HG02642 (cell line): Measurements from ENCODE around the gene TINCR.

Source experiments
- ATAC-seq: cut with Tn5 transposase; IDR thresholded peaks from one replicate; pipeline ENCODE4 v1.9.1; 2021; ENCODE audit warnings: mild to moderate bottlenecking; ENCODE audit not compliant: unreplicated experiment, poor library complexity

TINCR gene

GRCh38 chr19:5590151-5590864 is 22.6 kb upstream of the TINCR start:
- ATAC-seq = no peak

- no peak for ATAC-seq
Observed at GRCh38 chr19:5588906-5589676, 21.3 kb upstream of the TINCR start.

DNA sequence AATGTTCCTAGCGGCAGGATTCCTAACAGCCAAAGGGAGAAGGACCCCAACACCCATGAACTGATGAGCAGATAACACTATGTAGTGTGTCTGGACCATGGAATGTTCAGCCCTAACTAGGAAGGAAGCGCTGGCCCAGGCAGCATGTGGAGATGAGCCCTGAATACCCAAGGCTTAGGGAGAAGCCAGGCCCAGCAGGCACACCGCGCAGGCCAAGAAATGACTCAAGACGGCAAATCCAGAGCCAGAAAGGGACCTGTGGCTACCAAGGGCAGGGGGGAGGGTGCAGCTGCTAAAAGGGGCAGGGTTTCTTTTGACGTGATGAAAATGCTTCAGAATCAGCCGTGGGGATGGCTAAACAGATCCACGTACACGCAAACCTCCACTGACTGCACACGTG is 20.7 kb upstream of the TINCR start:
- no peak for ATAC-seq

DNA sequence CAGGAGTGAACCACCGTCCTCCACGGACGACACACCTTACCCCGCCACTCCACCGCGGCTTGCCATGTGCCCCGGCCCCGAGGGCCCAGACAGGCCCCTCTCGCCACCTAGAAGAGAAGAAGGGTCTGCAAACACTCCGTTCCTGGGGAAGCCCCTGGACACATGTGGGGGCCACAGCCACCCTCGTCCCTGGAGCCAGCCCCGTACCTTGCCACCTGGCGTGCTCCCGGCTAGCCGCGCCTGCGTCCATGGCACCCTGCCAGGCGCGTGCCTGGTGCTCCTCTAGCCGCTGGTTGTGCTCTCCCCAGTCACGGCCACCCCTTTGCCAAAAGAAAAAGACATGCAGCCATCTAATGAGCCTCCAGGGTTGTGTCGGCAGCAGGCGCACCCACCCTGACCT is 19.9 kb upstream of the TINCR start:
- ATAC-seq = no peak

DNA sequence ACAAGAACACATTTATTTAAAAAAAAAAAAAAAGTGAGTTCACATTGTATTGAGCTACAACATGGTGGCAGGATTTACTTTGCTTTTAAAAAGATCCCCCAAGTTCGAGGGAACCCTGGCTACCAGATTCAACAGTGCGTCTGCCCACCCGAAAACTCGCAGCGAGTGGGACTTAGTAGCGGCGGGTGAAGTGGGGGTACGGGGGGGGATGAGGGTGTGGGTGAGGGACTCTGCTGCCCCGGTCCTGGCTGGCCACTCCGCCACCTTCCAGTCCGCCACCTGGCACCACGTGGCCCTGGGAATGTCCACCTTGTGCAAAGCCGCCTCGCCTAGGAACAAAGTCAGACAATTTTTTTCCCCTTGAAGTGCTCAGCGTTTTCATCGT is 19.3 kb upstream of the TINCR start:
- no peak for ATAC-seq

DNA sequence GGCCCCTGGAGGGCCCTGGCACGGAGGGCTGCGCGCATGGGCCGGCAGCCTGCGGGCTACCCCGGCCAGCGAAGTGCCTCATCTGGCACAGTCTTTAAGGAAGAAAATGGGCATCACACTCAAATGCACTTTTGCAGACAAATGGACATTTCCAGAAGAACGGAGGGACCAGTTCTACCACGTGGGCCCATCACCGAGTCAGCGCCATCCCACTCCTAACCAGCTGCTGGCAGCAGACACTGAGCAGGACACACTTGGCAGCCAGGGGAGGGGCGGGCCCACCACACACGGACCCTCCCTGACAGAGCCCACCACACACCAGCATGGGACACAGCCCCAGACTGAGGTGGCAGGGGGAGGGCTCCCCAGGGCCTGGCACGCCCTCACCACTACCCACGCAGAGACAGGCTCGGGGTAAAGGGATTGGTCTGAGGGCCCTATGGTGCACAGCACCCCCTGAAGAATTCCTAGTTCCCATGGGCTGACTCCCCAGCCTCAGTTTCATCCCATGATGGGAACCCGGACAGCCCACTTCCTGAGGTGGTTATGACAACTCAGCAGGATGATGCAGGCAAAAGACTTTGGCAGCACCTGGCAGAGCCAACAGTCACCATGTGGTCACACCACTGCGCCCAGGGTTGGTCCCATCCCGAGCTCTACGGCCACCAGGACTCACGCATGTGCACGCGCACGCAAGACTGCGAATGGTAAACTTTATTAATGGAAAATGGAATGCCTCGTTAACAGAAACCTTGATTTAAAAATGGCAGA is 18.7 kb upstream of the TINCR start:
- no peak for ATAC-seq

DNA sequence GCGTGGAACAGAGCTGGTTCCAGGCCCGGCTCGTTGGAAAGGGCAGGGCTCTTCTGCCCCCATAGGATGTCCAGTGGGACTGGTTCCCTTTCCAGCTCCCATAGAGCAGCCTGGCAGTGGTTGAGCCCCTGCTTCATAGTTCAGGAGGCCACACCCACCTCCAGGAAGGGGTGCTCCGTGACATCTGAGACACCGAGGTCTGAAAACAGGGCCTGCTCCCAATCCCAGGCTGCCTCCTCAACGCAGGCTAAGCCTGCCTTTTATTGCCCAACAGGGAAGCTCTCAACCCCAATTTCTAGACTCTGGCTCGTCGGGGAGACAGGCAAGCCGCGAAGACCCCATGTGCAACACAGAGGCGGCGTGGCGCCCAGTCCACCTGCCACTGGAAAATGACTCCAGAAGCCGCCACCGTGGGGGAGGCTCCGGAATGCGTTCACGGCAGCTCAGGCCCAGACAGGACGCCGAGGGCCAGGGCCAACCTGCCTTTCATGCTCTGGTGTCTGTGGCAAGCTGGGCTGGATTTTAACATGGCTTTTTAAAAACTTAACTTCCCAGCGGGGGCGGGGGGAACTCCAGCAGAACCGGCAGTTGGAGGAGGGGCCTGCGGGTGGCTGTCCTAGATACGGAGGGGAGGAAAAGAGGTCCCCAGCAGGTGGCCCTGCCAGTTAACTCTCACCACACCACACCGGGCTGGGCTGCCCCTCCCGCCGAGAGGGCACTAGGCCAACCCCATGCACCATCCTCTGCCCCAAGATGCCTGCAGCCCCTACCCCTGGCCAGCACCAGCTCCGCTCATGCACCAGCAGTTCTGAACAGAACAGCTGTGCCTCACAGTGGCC is 17.9 kb upstream of the TINCR start:
- no peak for ATAC-seq

DNA sequence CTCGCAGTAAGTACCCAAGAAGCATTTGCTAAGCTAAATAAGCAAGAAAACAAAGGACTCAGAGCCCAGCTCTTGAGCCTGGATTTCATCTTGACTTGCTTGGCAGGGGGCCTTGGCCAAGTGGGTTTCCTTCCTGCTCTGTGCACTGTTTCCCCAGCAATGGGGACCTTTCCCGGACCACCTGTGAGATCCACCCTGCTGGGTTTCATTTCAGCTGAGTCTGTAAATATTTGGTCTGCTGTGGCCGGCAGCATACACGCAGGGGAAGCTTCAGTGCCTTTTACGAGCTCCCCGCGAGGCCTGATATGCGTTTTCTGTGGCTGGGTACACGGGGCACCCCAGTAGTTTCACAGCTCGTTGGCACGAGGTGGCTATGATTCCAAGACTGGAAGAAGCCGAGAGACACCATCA is 12.4 kb upstream of the TINCR start:
- ATAC-seq = no peak

GRCh38 chr19:5579697-5580096 is 11.9 kb upstream of the TINCR start:
- ATAC-seq = no peak

DNA sequence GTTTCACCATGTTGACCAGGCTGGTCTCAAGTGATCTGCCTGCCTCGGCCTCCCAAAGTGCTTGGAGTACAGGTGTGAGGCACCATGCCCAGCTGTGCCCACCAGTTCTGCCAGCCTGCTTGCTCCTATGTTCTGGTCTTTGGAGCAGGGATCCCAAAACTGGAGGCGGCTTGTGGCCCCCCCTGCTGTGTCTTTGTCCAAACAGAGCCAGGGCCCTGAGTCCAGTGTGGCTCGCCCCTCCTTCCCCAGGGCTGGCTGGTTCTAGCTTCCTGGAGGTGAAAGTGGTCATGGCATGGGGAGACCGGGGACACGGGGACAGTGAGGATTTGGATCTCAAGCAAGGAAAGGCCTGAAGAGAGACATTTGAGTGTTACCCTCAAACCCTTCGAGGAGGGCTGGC is 11.5 kb upstream of the TINCR start:
- ATAC-seq = no peak

DNA sequence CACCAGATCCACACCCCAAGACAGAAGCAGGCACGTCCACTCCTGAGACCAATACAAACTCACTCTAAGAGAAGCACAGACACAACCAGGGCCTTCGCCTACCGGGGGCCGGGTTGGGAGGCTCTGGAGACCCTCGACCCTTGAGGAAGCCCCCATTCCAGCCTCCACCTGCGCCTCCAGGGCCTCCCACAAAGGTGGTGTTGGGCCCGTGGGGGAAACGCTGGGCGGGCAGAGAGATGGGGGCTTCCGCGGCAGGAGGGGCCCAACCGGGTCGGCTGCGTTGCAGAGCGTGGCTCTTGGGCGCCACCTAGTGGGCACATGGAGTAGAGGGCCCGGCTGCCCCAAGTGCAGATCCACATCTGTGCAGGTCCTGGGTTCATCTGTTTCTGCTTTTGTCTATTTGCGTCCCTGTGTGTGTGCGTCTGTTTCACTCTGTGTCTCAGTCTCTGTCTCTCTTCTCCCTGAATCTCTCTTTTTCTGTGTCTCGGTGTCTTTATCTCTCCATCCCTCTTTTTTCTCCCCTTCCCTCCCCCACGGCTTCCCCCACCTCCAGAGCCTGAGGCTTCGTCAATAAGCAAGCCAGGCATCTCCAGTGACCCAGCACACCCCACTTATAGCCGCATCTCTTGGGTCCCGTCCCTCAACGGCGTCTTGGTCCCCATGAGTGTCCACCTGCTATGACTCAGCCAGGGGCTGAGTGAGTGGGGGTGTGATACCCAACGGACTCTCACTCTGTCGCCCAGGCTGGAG is 10.5 kb upstream of the TINCR start:
- ATAC-seq = no peak

GRCh38 chr19:5575590-5575989 is 7.8 kb upstream of the TINCR start:
- ATAC-seq = no peak

- ATAC-seq = no peak
Observed at GRCh38 chr19:5572556-5573286, 5.0 kb upstream of the TINCR start.

DNA sequence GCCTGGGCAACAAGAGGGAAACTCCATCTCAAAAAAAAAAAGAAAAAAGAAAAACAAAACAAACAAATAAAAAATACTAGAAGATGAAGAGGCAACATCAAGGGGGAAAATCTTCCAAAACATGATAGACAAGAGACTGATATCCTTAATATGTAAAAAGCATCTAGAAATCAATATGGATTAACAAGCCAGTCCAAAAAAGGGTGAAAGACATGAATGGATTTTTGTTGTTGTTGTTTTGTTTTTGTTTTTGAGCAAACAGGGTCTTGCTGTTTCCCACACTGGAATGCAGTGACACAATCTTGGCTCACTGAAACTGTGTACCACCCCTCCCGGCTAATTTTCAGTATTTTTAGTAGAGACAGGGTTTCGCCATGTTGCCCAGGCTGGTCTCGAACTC is 4.0 kb upstream of the TINCR start:
- ATAC-seq = no peak

DNA sequence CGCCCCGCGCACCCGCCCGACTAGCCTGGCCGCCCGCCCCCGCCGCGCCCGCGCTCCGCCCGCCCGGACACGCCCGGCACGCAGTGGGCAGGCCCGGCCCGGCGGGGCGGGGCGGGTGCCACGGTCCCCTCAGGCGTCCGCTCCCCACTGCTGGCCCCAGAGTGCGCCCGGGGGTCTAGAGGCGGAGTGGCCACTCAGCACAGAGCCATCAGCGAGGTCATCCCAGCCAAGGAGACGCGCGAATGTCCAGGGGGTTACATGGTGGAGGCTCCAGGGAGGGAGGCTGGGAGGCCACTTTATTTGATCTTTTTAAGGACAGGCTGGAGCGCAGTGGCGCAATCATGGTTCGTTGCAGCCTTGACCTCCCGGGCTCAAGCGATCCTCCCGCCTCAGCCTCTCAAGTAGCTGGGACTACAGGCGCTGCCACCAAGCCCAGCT is 236 bp upstream of the TINCR start:
- no peak for ATAC-seq

GRCh38 chr19:5564930-5565329 is 2.8 kb downstream of the TINCR start:
- ATAC-seq = no peak

DNA sequence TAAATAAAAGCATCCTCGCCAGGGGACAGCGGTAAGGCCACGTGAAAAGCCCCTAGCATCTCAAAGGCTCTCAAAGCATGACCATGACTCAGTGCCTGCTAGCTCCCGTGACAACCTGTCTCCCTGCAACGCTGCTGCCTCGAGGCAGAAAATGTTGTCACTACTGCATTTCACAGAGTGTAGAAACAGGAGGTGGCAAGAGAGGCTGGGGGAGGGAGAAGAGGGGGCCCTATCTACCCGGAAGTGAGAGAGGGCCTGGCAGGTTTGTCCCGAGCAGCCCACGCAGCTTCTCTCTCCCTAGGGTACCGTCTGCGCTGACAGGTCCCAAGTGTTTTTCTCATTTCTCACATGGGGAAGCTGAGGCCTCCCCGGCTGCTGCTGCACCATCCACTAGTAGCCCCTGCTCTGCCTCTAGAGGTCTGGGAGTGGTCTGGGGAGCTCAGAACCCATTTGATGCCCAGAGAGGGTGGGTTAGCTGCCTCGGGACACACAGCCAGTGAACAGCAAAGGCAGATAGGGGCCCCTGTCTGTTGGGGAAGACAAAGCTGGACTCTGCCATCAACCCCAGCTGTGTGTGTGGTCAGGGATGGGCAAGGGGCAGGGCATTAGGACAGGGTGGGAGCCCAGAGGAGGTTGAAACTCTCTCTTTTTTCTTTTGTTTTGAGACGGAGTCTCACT is 3.7 kb downstream of the TINCR start:
- ATAC-seq = no peak

- ATAC-seq = no peak
Observed at GRCh38 chr19:5563008-5563431, 4.7 kb downstream of the TINCR start.
